Spleen (tissue), 11 donors: ENCODE results near the gene MKLN1. TPM values are rescaled to one million over a fixed set of nuclear protein-coding genes. Genes with fewer than 3 reads are reported as not detected.
"Not testable (repeated sequence)": the region's sequence is repeated elsewhere in the genome, so short reads cannot be mapped to it uniquely, and the experiment has no call there.

ENCODE experiments used
- DNase-seq: peaks from one replicate; pipeline ENCODE4 v3.0.0-alpha.2; 2020
- H3K27ac ChIP-seq, 8 donors: fragments of 200-600 bp; sonication (generic) in 7 of 8; 1 replicate in 4 of 8; 2 replicates in 4 of 8; pipeline versions ENCODE4 v1.5.0 to v1.8.0; 2016 to 2021; ENCODE audit warnings: inconsistent platforms in 4 of 8, mild to moderate bottlenecking in 4 of 8, moderate library complexity in 1 of 8
- H3K27me3 ChIP-seq, 7 donors: fragments of 200-600 bp; sonication (generic) in 6 of 7; replicated peaks in 1 of 7; 1 replicate in 4 of 7; 2 replicates in 3 of 7; pipeline versions ENCODE4 v1.5.0 to v1.8.0; 2016 to 2021; ENCODE audit warnings: inconsistent platforms in 3 of 7, mild to moderate bottlenecking in 1 of 7
- H3K36me3 ChIP-seq, 6 donors: fragments of 200-600 bp; sonication (generic) in 5 of 6; 1 replicate in 4 of 6; 2 replicates in 2 of 6; pipeline versions ENCODE4 v1.5.0 to v1.8.0; 2016 to 2021; ENCODE audit warnings: inconsistent platforms in 2 of 6
- H3K4me1 ChIP-seq, 6 donors: fragments of 200-600 bp; sonication (generic) in 5 of 6; 1 replicate in 3 of 6; 2 replicates in 3 of 6; pipeline versions ENCODE4 v1.5.0 to v1.8.0; 2016 to 2021; ENCODE audit warnings: inconsistent platforms in 3 of 6
- H3K4me3 ChIP-seq, 8 donors: fragments of 200-600 bp; sonication (generic) in 7 of 8; 1 replicate in 4 of 8; 2 replicates in 4 of 8; pipeline versions ENCODE4 v1.5.0 to v1.8.0; 2016 to 2021; ENCODE audit warnings: inconsistent platforms in 4 of 8, mild to moderate bottlenecking in 4 of 8, moderate library complexity in 2 of 8
- H3K9me3 ChIP-seq, 8 donors: fragments of 200-600 bp; sonication (generic) in 7 of 8; 1 replicate in 4 of 8; 2 replicates in 4 of 8; pipeline versions ENCODE4 v1.5.0 to v1.8.0; 2016 to 2021; ENCODE audit warnings: inconsistent platforms in 4 of 8
- POLR2A ChIP-seq, 3 donors: fragments of 450-650 bp; IDR thresholded peaks; one replicate each; pipeline ENCODE4 v1.5.1; 2017; ENCODE audit warnings: antibody characterized with exemption in 3 of 3, mild to moderate bottlenecking in 1 of 3
- POLR2AphosphoS5 ChIP-seq, 3 donors: sonication (generic); formaldehyde crosslinking; IDR thresholded peaks; one replicate each; pipeline ENCODE4 v1.5.1; 2017; ENCODE audit warnings: antibody characterized with exemption in 3 of 3
- WGBS, 5 donors: extraction: QIAGEN DNeasy Blood & Tissue Kit in 3 of 5; methylation state at CpG; one replicate each; pipeline versions ENCODE4 v1.1.5 to v1.1.7; 2013 to 2018; 5-methylcytosine and 5-hydroxymethylcytosine counted together
- intact Hi-C: fragments of 100-400 bp; cut with DNase I; formaldehyde crosslinking; loops from one replicate; pipeline ENCODE4 v1.15.0; 2023; ENCODE audit warnings: low total_unique reads
- polyA plus RNA-seq, 3 donors: library from polyadenylated mRNA; stranded (reverse); fragments of 200-250 nt; gene quantifications; one replicate each; pipeline ENCODE4 v1.2.1, GENCODE V29; 2013
- total RNA-seq, 7 donors: library from RNA; depleted of rRNA in 3 of 7; stranded (reverse); fragments of >200 nt in 3 of 7; fragmentation: NEBNext Ultra II Directional in 4 of 7; extraction: Animal tissue kit (Norgen Biotek cat#: 25700) in 4 of 7; gene quantifications; one replicate each; pipeline versions ENCODE4 v1.1.0 to v1.2.1, GENCODE V29; 2016 to 2021
- TF ChIP-seq, protein P1 (sequence below), 11 experiments: fragments of 200-600 bp in 7 of 11; fragments of 450-650 bp in 4 of 11; sonication (generic) in 4 of 11; IDR thresholded peaks in 8 of 11; conservative IDR thresholded peaks in 3 of 11; 1 replicate in 7 of 11; 2 replicates in 4 of 11; pipeline versions ENCODE4 v1.4.0 to v1.8.0; 2016 to 2021; ENCODE audit warnings: antibody characterized with exemption in 11 of 11, inconsistent platforms in 4 of 11, mild to moderate bottlenecking in 1 of 11
- donor health status: healthy with polysubstance abuse.
- donor health status: DM: no; HTN: no; CAD: no; lungs with moderate emphysema.
- donor health status: DM: no; HTN: no; CAD: no.
- donor health status: Bipolar disorder and iron deficiency.
- donor health status: healthy.
- donor health status: DM: no; HTN: no; CAD: no.
- donor health status: DM: yes; HTN: yes; CAD: no.

Gene MKLN1
- total and polyA plus RNA-seq, 10 donors = 7.1 to 87.4 (median 66.5) TPM

DNA sequence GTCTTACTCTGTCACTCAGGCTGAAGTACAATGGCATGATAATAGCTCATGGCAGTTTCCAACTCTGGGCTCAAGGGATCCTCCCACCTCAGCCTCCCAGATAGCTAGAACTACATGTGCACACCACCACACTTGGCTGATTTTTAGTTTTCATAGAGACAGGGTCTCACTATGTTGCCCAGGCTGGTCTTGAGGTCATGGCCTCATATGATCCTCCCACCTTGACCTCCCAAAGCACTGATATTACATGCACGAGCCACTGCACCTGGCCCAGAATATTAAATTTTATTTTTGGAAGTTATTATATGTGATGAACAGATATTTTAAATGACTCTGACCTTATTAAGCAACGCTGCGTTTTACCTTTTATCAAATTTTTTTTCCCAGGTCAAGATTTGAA is 134.4 kb downstream of the MKLN1 start:
- Histone ChIP-seq H3K36me3 (peaks cover 0 to 91% (median 37%) of the 10 kb centered on the region in 6 donors), H3K27me3 (no peaks in the 10 kb centered on the region), H3K4me1 (no peaks in the 10 kb centered on the region), H3K4me3 (no peak overlapping the region), H3K27ac (no peak overlapping the region), H3K9me3 (no peaks in the 10 kb centered on the region)
- intact Hi-C loops = no loop called here
- WGBS, 5 donors = 83 to 99% (median 97%) methylated on average over 3 of the region's 3 CpGs
- no peak for DNase-seq
- TF ChIP-seq, protein P1, sequence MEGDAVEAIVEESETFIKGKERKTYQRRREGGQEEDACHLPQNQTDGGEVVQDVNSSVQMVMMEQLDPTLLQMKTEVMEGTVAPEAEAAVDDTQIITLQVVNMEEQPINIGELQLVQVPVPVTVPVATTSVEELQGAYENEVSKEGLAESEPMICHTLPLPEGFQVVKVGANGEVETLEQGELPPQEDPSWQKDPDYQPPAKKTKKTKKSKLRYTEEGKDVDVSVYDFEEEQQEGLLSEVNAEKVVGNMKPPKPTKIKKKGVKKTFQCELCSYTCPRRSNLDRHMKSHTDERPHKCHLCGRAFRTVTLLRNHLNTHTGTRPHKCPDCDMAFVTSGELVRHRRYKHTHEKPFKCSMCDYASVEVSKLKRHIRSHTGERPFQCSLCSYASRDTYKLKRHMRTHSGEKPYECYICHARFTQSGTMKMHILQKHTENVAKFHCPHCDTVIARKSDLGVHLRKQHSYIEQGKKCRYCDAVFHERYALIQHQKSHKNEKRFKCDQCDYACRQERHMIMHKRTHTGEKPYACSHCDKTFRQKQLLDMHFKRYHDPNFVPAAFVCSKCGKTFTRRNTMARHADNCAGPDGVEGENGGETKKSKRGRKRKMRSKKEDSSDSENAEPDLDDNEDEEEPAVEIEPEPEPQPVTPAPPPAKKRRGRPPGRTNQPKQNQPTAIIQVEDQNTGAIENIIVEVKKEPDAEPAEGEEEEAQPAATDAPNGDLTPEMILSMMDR (IDR thresholded peaks at IDR 0.05 in 8 of 11, conservative IDR thresholded peaks at IDR 0.05 in 3 of 11) = no peak
- TF ChIP-seq POLR2A (IDR thresholded peaks at IDR 0.05) = no peak
- TF ChIP-seq POLR2AphosphoS5 (IDR thresholded peaks at IDR 0.05) = no peak

DNA sequence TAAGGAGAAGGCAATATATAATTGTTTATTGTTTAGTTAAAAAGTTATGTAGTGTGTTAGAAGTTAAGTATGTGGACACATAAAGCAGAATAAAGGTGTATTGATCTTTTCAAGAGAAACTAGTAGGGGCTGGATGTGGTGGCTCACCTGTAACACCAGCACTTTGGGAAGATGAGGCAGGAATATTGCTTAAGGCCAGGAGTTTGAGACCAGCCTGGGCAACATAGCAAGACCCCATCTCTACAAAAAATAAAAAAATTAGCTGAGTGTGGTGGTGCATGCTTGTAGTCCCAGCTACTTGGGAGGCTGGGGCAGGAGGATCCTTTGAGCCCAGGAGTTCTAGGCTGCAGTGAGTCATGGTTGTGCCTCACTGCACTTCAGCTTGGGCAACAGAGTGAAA is 135.0 kb downstream of the MKLN1 start:
- H3K27me3 ChIP-seq, H3K4me3 ChIP-seq, H3K27ac ChIP-seq, H3K4me1 ChIP-seq, DNase-seq, intact Hi-C loops, H3K9me3 ChIP-seq: not testable (repeated sequence)
- peaks cover 0 to 91% (median 40%) of the 10 kb centered on the region in 6 donors for H3K36me3 ChIP-seq

DNA sequence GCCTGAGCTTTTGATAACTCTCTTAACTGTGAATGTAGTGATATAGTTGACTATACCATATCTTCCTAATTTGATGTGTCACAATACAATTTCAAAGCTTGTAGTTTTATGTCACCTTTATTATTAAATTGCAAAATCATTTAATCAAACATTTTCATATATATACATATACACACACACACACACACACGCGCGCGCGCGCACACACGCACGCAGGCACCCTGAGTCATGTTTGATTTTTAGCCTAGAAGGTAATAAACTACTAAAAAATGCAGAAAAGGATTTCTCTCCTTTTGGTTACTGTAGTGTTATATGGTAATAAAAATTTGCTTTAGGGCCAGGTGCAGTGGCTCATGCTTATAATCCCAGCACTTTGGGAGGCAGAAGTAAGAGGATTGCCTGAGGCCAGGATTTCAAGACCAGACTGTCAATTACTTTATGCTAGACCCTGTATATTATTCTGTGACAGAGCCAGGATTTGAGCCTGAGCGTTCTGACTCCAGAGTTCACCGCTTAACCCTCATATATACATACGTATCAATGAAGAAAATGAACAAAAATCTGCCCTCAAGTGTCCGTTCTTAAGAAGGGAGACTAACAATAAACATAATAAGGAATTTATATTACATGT is 139.2 kb downstream of the MKLN1 start:
- Histone ChIP-seq H3K9me3 (no peaks in the 10 kb centered on the region), H3K4me3 (no peak overlapping the region), H3K4me1 (no peaks in the 10 kb centered on the region), H3K27ac (no peak overlapping the region), H3K36me3 (peaks cover 0 to 100% (median 69%) of the 10 kb centered on the region in 6 donors), H3K27me3 (no peaks in the 10 kb centered on the region)
- intact Hi-C loops = no loop called here
- 89 to 98% (median 97%) methylated on average over 12 of the region's 12 CpGs for WGBS, 5 donors
- TF ChIP-seq POLR2AphosphoS5 (IDR thresholded peaks at IDR 0.05) = no peak
- no peak for TF ChIP-seq POLR2A (IDR thresholded peaks at IDR 0.05)
- TF ChIP-seq, protein P1 (IDR thresholded peaks at IDR 0.05 in 8 of 11, conservative IDR thresholded peaks at IDR 0.05 in 3 of 11) = no peak
- DNase-seq = no peak

DNA sequence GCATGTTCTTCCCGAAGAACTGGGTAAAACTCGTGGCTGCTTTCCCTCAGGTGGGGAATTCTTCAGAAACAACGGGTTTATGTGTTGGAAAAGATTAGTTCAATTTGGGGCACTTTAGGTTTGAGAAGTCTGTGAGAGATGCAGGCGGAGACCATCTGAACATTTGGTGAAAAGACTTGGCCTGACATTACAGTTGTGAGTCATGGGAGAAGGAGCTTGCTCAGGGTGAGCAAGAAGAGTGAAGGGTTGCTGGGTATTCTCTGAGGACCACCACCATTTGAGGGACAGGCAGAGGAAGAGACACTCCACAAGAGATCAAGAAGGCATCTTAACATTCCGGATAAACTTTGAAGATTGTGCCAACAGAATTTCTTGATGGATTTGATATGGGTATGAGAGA is 140.1 kb downstream of the MKLN1 start:
- 96 to 97% (median 97%) methylated on average over 5 of the region's 5 CpGs for WGBS, 5 donors
- intact Hi-C loops = no loop called here
- Histone ChIP-seq H3K36me3 (peaks cover 0 to 100% (median 72%) of the 10 kb centered on the region in 6 donors), H3K9me3 (no peaks in the 10 kb centered on the region), H3K27me3 (no peaks in the 10 kb centered on the region), H3K4me3 (no peak overlapping the region), H3K27ac (no peak overlapping the region), H3K4me1 (no peaks in the 10 kb centered on the region)
- no peak for DNase-seq
- no peak for TF ChIP-seq POLR2AphosphoS5 (IDR thresholded peaks at IDR 0.05)
- TF ChIP-seq, protein P1 (IDR thresholded peaks at IDR 0.05 in 8 of 11, conservative IDR thresholded peaks at IDR 0.05 in 3 of 11) = no peak
- TF ChIP-seq POLR2A (IDR thresholded peaks at IDR 0.05) = no peak
